ENCODE measurements around the gene CORIN.

GRCh38 chr4:47704693-47705325 is 133.1 kb downstream of the CORIN start:
- TF ChIP-seq CTCF (IDR thresholded peaks at IDR 0.05): no peak
- TF ChIP-seq EZH2 (IDR thresholded peaks at IDR 0.05; ENCODE audit: borderline replicate concordance, insufficient read depth, low read depth, low read length, poor library complexity, severe bottlenecking): no peak

All from B cell (primary cell).